ENCODE results near the gene DGKB.
"Not testable (repeated sequence)": the region's sequence is repeated elsewhere in the genome, so short reads cannot be mapped to it uniquely, and the experiment has no call there.

- TF ChIP-seq POLR2AphosphoS5, TAF1, POLR2A, SPI1 (IDR thresholded peaks at IDR 0.05; ENCODE audit: low read depth, low read length): not testable (repeated sequence)
Observed at GRCh38 chr7:14461716-14462115, 440.8 kb downstream of the DGKB start.
